Measurements from ENCODE around the gene VIPAS39.

DNA sequence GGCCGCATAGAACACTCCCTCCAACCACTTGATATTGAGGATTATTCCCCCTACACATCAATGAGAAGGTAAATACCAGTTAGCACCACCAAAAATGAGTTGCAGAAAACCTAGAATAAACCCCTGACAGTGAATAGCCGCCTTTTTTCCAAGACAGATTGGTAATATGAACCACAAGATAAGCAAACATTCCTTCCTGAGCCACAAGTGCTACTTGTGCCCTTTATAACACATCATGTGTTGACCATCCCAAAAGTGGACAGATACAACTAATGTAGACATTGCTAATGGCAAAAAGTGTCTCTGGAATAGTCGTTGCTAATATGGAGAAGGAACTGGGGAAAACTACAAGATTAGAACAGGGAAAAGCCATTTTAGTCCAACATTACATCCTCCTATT is 51.3 kb downstream of the VIPAS39 start:
- TF ChIP-seq, protein P1, sequence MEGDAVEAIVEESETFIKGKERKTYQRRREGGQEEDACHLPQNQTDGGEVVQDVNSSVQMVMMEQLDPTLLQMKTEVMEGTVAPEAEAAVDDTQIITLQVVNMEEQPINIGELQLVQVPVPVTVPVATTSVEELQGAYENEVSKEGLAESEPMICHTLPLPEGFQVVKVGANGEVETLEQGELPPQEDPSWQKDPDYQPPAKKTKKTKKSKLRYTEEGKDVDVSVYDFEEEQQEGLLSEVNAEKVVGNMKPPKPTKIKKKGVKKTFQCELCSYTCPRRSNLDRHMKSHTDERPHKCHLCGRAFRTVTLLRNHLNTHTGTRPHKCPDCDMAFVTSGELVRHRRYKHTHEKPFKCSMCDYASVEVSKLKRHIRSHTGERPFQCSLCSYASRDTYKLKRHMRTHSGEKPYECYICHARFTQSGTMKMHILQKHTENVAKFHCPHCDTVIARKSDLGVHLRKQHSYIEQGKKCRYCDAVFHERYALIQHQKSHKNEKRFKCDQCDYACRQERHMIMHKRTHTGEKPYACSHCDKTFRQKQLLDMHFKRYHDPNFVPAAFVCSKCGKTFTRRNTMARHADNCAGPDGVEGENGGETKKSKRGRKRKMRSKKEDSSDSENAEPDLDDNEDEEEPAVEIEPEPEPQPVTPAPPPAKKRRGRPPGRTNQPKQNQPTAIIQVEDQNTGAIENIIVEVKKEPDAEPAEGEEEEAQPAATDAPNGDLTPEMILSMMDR (conservative IDR thresholded peaks at IDR 0.05), result no peak
- no peak for TF ChIP-seq EZH2 (IDR thresholded peaks at IDR 0.05; ENCODE audit: low read depth)

Data from PC-9 (cell line).